ENCODE data around the gene LIMA1. TPM values are rescaled to one million over a fixed set of nuclear protein-coding genes. Genes with fewer than 3 reads are reported as not detected.

Gene LIMA1
- total RNA-seq, 2 donors from 2014 or later, result 20.7 to 28.3 TPM

DNA sequence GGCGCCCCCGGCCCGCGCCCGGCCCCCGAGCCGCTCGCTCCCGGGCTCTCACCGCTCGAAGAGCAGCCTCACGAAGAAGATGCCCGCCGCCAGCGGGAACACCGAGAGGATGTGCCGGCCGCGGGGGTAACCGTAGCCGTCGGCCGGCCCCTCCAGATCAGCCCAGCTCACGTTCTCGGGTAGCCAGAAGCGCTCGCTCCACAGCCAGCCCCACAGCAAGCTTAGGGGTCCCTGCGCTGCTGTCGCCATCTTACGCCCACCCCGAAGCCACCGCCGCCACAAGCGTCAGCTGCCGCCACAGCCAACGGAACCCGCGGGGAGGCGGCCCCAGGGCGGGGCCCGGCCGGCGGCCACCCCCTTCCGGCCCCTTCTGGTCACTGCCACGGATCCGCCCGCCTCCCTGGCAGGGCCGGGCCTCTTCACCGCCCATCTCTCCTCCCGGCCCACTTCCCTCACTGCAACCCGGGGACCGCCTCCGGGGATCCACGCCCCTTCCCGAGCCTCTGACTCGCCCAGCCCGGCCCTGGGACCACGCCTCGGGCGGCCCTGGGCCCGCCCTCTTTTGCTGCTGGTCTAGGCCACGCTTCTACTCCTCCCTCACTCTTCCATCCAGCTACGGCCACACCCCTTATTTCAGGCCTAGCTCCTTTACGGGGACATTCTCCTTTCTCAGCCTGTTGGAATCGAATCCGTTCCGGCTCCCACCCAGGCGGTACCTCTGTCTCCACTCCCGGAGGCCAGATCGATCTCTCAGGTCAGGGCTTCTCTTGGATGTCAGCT is 116.1 kb downstream of the LIMA1 start, which contains the start of gene CERS5:
Gene CERS5 (minus strand): TSS at position 321 of the 780 bp plus-strand sequence. CDS start 72 bp downstream, at position 249.
- DNase-seq (ENCODE audit: low spot score), result peak; percentile 98
- Histone ChIP-seq H3K36me3 (no peaks in the 10 kb centered on the region), H3K9me3 (no peaks in the 10 kb centered on the region), H3K4me3 (peak within 1 kb of the TSS; percentile 95 to 99), H3K4me1 (peaks cover 0 to 18% of the 10 kb centered on the region in 2 donors), H3K27me3 (no peaks in the 10 kb centered on the region), H3K27ac (peak within 1 kb of the TSS; percentile 95 to 98)
- TF ChIP-seq CTCF (IDR thresholded peaks at IDR 0.05), result peak in 1 of 2 donors; percentile 44

DNA sequence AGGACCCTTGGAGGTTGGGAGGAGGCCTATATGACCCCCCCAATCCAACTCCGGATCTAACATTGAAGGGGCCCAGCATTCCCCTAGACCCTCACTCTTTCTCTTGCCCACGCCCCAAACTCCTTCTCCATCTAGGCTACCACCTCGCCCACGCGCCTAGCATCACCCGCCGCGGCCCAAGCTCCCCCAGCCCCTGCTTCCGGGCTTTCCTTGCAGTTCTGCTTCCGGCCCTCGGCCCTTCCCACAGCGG is 116.6 kb downstream of the LIMA1 start:
- no peaks in the 10 kb centered on the region for H3K36me3 ChIP-seq
- H3K27ac ChIP-seq, result peak overlapping the region; percentile 95 to 98
- H3K4me3 ChIP-seq, result peak overlapping the region; percentile 95 to 99
- no peaks in the 10 kb centered on the region for H3K9me3 ChIP-seq
- DNase-seq (ENCODE audit: low spot score), result peak; percentile 60
- H3K4me1 ChIP-seq, result peaks cover 0 to 18% of the 10 kb centered on the region in 2 donors
- no peak for TF ChIP-seq CTCF (IDR thresholded peaks at IDR 0.05)
- H3K27me3 ChIP-seq, result no peaks in the 10 kb centered on the region

- Histone ChIP-seq H3K27ac (no peak overlapping the region), H3K9me3 (no peaks in the 10 kb centered on the region), H3K4me3 (no peak overlapping the region), H3K36me3 (no peaks in the 10 kb centered on the region), H3K27me3 (no peaks in the 10 kb centered on the region), H3K4me1 (peaks cover 0 to 18% of the 10 kb centered on the region in 2 donors)
- no peak for DNase-seq (ENCODE audit: low spot score)
- no peak for TF ChIP-seq CTCF (IDR thresholded peaks at IDR 0.05)
These were observed 118.4 kb downstream of the LIMA1 start for GRCh38 chr12:50164963-50165362.

- Histone ChIP-seq H3K4me1 (peaks cover 0 to 11% of the 10 kb centered on the region in 2 donors), H3K27ac (no peak overlapping the region), H3K36me3 (no peaks in the 10 kb centered on the region), H3K27me3 (no peaks in the 10 kb centered on the region), H3K9me3 (no peaks in the 10 kb centered on the region), H3K4me3 (no peak overlapping the region)
- no peak for TF ChIP-seq CTCF (IDR thresholded peaks at IDR 0.05)
- no peak for DNase-seq (ENCODE audit: low spot score)
These were observed 121.1 kb downstream of the LIMA1 start for GRCh38 chr12:50162230-50162629.

DNA sequence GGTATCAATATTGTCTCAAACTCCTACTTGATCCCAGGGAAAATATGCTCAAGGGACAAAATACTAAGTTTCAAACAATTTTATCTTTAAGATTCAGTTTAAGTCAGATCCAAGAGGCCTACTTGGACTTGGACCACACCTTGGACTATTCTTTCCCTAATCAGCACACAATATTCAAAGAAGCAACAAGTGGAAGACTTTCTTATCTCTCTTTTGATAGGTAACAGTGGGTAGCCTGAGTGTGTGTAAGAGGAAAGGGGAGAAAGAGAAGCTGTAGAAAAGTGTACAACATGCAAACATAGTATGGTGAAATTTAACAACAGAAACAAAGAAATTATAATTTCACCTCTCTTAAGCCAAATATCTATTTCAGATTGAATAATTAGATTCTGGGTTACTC is 122.7 kb downstream of the LIMA1 start:
- no peak for TF ChIP-seq CTCF (IDR thresholded peaks at IDR 0.05)
- no peaks in the 10 kb centered on the region for H3K27me3 ChIP-seq
- H3K36me3 ChIP-seq, result no peaks in the 10 kb centered on the region
- no peak overlapping the region for H3K27ac ChIP-seq
- H3K4me1 ChIP-seq, result peaks cover 0 to 2% of the 10 kb centered on the region in 2 donors
- H3K9me3 ChIP-seq, result no peaks in the 10 kb centered on the region
- no peak for DNase-seq (ENCODE audit: low spot score)
- no peak overlapping the region for H3K4me3 ChIP-seq

DNA sequence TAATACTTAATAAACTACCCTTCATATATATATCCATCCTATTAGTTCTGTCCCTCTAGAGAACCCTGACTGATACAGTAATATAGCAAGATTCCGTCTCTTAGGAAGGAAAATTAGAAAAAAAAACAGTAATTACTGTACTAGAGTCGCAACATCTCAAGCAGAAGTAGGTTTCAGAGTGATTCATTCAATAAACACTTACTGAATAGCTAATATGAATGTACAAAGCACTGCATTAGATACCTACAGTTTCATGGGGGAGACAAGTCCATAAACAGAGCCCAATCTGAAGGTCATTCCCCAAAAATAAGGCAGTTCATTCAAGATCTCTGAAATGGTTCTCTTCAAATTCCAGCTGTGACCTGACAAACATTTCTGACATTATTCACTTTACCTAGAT is 126.1 kb downstream of the LIMA1 start:
- Histone ChIP-seq H3K27me3 (no peaks in the 10 kb centered on the region), H3K36me3 (no peaks in the 10 kb centered on the region), H3K27ac (no peak overlapping the region), H3K4me3 (no peak overlapping the region), H3K9me3 (no peaks in the 10 kb centered on the region), H3K4me1 (no peaks in the 10 kb centered on the region)
- DNase-seq (ENCODE audit: low spot score), result no peak
- TF ChIP-seq CTCF (IDR thresholded peaks at IDR 0.05), result no peak
